HepG2 (cell line): Measurements from ENCODE around the gene INSRR. TPM values are rescaled to one million over a fixed set of nuclear protein-coding genes. Genes with fewer than 3 reads are reported as not detected.

Experiments used
- ATAC-seq: fragments of 200-7000 bp; cut with Tn5 transposase; 3 replicates; pipeline ENCODE4 v1.9.1; 2020; ENCODE audit warnings: mild to moderate bottlenecking, moderate library complexity
- BruUV-seq: library from RNA; stranded (reverse); fragments of 400-500 nt; replicated peaks from 2 replicates; lab custom pipeline; 2021; lab: Mats Ljungman, UMichigan
- CTCF ChIA-PET: fragments of 300-600 bp; formaldehyde crosslinking; extraction: SDS; loops from one replicate; lab custom pipeline; 2021; ENCODE audit warnings: low total read pairs, inconsistent platforms, low intra/inter-chr PET ratio; lab: Yijun Ruan, JAX
- POLR2A ChIA-PET: fragments of 350-600 bp; sonication (Branson Sonifier 250); formaldehyde crosslinking; loops from one replicate; lab custom pipeline; 2020; ENCODE audit warnings: antibody characterized with exemption, inconsistent platforms; lab: Yijun Ruan, JAX
- DNase-seq: peaks from one replicate; pipeline ENCODE4 v3.0.0-alpha.2; 2015; ENCODE audit warnings: low spot score
- FAIRE-seq: peaks from 3 replicates; lab custom pipeline; 2011; peaks lifted over from hg19 to GRCh38; lab: Jason Lieb, UNC
- H2AFZ ChIP-seq: one replicate; pipeline ENCODE4 v1.6.1; 2011; ENCODE audit warnings: low read length, inconsistent platforms
- H3K27ac ChIP-seq: fragments of 300-600 bp; 3 replicates; pipeline ENCODE4 v1.8.0; 2011; ENCODE audit warnings: mixed run types, mild to moderate bottlenecking, mixed read lengths, low read length, inconsistent platforms; ENCODE audit not compliant: insufficient read depth; ENCODE audit errors: extremely low read length
- H3K27me3 ChIP-seq, 2 experiments: fragments of 200-600 bp in 1 of 2; 2 replicates in 1 of 2; 3 replicates in 1 of 2; pipeline versions ENCODE4 v1.6.0 to v1.8.0; 2011; ENCODE audit warnings: low read length in 2 of 2, mild to moderate bottlenecking in 2 of 2, moderate library complexity in 2 of 2, inconsistent platforms in 1 of 2; ENCODE audit not compliant: insufficient read depth in 2 of 2, control insufficient read depth in 1 of 2
- H3K36me3 ChIP-seq, 2 experiments: fragments of 200-600 bp in 1 of 2; replicated peaks in 1 of 2; 2 replicates in 1 of 2; 3 replicates in 1 of 2; pipeline versions ENCODE4 v1.5.1 to v1.8.0; 2011; ENCODE audit warnings: low read length in 2 of 2, inconsistent platforms in 1 of 2; ENCODE audit not compliant: insufficient read depth in 2 of 2, control insufficient read depth in 1 of 2
- H3K4me1 ChIP-seq: 2 replicates; pipeline ENCODE4 v1.5.1; 2012; ENCODE audit warnings: low read length, inconsistent platforms; ENCODE audit not compliant: insufficient read depth
- H3K4me2 ChIP-seq: 2 replicates; pipeline ENCODE4 v1.6.0; 2011; ENCODE audit warnings: low read depth, low read length, inconsistent platforms
- H3K4me3 ChIP-seq, 3 experiments: fragments of 200-600 bp in 1 of 3; sonication (generic), shearing (Covaris generic) in 1 of 3; replicated peaks in 1 of 3; 2 replicates each; pipeline ENCODE4 v1.5.1; 2011 to 2016; ENCODE audit warnings: low read length in 3 of 3, inconsistent platforms in 2 of 3, low read depth in 2 of 3, mild to moderate bottlenecking in 2 of 3, control low read depth in 1 of 3, mixed read lengths in 1 of 3; ENCODE audit not compliant: insufficient read depth in 1 of 3
- H3K79me2 ChIP-seq: one replicate; pipeline ENCODE4 v1.6.1; 2011; ENCODE audit warnings: low read length, inconsistent platforms; ENCODE audit not compliant: insufficient read depth
- H3K9ac ChIP-seq: 2 replicates; pipeline ENCODE4 v1.6.0; 2011; ENCODE audit warnings: mild to moderate bottlenecking, low read depth, low read length, inconsistent platforms; ENCODE audit not compliant: insufficient read depth
- H3K9me3 ChIP-seq: 2 replicates; pipeline ENCODE4 v1.5.1; 2012; ENCODE audit warnings: mild to moderate bottlenecking, low read length
- H4K20me1 ChIP-seq: 2 replicates; pipeline ENCODE4 v1.6.0; 2011; ENCODE audit warnings: inconsistent platforms, mild to moderate bottlenecking, low read length, moderate library complexity; ENCODE audit not compliant: insufficient read depth
- CBFB ChIP-seq: sonication (generic); formaldehyde crosslinking; IDR thresholded peaks from 2 replicates; pipeline ENCODE4 v1.4.0; 2020; ENCODE audit warnings: missing genetic modification reagents
- CEBPG ChIP-seq: IDR thresholded peaks from 2 replicates; pipeline ENCODE4 v1.6.1; 2016
- E2F2 ChIP-seq: sonication (generic); formaldehyde crosslinking; IDR thresholded peaks from 2 replicates; pipeline ENCODE4 v1.4.0; 2020; ENCODE audit warnings: missing genetic modification reagents, borderline replicate concordance
- FOXA3 ChIP-seq: IDR thresholded peaks from 2 replicates; pipeline ENCODE4 v1.6.1; 2016; ENCODE audit warnings: missing genetic modification reagents, missing compliant biosample characterization
- GABPB1 ChIP-seq: IDR thresholded peaks from 2 replicates; pipeline ENCODE4 v1.6.1; 2016; ENCODE audit warnings: mild to moderate bottlenecking, missing genetic modification reagents, moderate library complexity, missing compliant biosample characterization
- HNF1B ChIP-seq: sonication (generic); formaldehyde crosslinking; IDR thresholded peaks from 2 replicates; pipeline ENCODE4 v1.5.1; 2020; ENCODE audit warnings: mild to moderate bottlenecking, moderate library complexity, missing genetic modification reagents
- KLF16 ChIP-seq, 2 experiments: sonication (generic) in 1 of 2; formaldehyde crosslinking in 1 of 2; IDR thresholded peaks; 2 replicates each; pipeline versions ENCODE4 v1.6.1 to v1.8.0; 2016 to 2023; ENCODE audit warnings: missing genetic modification reagents in 2 of 2, missing compliant biosample characterization in 1 of 2
- TSC22D2 ChIP-seq: sonication (generic); formaldehyde crosslinking; IDR thresholded peaks from 2 replicates; pipeline ENCODE4 v1.5.1; 2020; ENCODE audit warnings: missing genetic modification reagents, mild to moderate bottlenecking, borderline replicate concordance
- ZBTB20 ChIP-seq: sonication (generic); formaldehyde crosslinking; IDR thresholded peaks from 2 replicates; pipeline ENCODE4 v1.8.1; 2023; ENCODE audit warnings: missing genetic modification reagents, low read depth, mild to moderate bottlenecking, borderline replicate concordance
- ZBTB49 ChIP-seq: sonication (generic); formaldehyde crosslinking; IDR thresholded peaks from 2 replicates; pipeline ENCODE4 v1.4.0; 2020; ENCODE audit warnings: missing genetic modification reagents, borderline replicate concordance
- ZFYVE20 ChIP-seq: sonication (generic); formaldehyde crosslinking; IDR thresholded peaks from 2 replicates; pipeline ENCODE4 v1.8.0; 2023; ENCODE audit warnings: low read depth, mild to moderate bottlenecking, moderate library complexity, missing genetic modification reagents, borderline replicate concordance
- ZNF30 ChIP-seq: sonication (generic); formaldehyde crosslinking; IDR thresholded peaks from 2 replicates; pipeline ENCODE4 v1.5.0; 2020; ENCODE audit warnings: mild to moderate bottlenecking, missing genetic modification reagents
- ZNF530 ChIP-seq: sonication (generic); formaldehyde crosslinking; IDR thresholded peaks from 2 replicates; pipeline ENCODE4 v1.5.0; 2020; ENCODE audit warnings: low read depth, mild to moderate bottlenecking, missing genetic modification reagents
- ZNF550 ChIP-seq: sonication (generic); formaldehyde crosslinking; IDR thresholded peaks from 2 replicates; pipeline ENCODE4 v1.4.0; 2020; ENCODE audit warnings: mild to moderate bottlenecking, missing genetic modification reagents, borderline replicate concordance
- ZNF557 ChIP-seq: sonication (generic); formaldehyde crosslinking; IDR thresholded peaks from 2 replicates; pipeline ENCODE4 v1.4.0; 2020; ENCODE audit warnings: missing genetic modification reagents
- ZNF563 ChIP-seq: sonication (generic); formaldehyde crosslinking; IDR thresholded peaks from 2 replicates; pipeline ENCODE4 v1.8.0; 2022; ENCODE audit warnings: mild to moderate bottlenecking, moderate library complexity, missing genetic modification reagents
- ZNF598 ChIP-seq: sonication (generic); formaldehyde crosslinking; IDR thresholded peaks from 2 replicates; pipeline ENCODE4 v1.5.1; 2020; ENCODE audit warnings: mild to moderate bottlenecking, missing genetic modification reagents, borderline replicate concordance
- WGBS: methylation state at CpG from one replicate; pipeline ENCODE4 v1.1.6; 2017; ENCODE audit warnings: low lambda C conversion rate; 5-methylcytosine and 5-hydroxymethylcytosine counted together
- in situ Hi-C: cut with HindIII; loops from 2 replicates; pipeline ENCODE4 v1.10.0; 2017; ENCODE audit warnings: low pct_unique_long_range_greater_than_20kb; ENCODE audit not compliant: extremely low pct_ligation_motif_present
- intact Hi-C: fragments of 100-400 bp; cut with micrococcal nuclease; formaldehyde crosslinking; loops from one replicate; pipeline ENCODE4 v1.10.0; 2022; ENCODE audit not compliant: unreplicated experiment
- polyA plus RNA-seq, 8 experiments: library from polyadenylated mRNA; depleted of rRNA in 3 of 8; stranded (reverse) in 7 of 8; unstranded in 1 of 8; fragments of >200 nt; fragmentation: Illumina TruSeq in 4 of 8; extraction: Trizol in 4 of 8; gene quantifications; 2 replicates each; pipeline versions ENCODE4 v1.2.1 to v1.2.3, GENCODE V29; 2011 to 2016; ENCODE audit warnings: low read depth in 4 of 8, missing spikeins in 1 of 8, mixed read lengths in 1 of 8; ENCODE audit not compliant: insufficient read depth in 1 of 8
- total RNA-seq, 5 experiments: library from RNA; depleted of rRNA; stranded (reverse); fragments of >200 nt; fragmentation: Illumina TruSeq; extraction: Trizol; gene quantifications; 2 replicates each; pipeline ENCODE4 v1.2.3, GENCODE V29; 2016; ENCODE audit warnings: low read depth in 1 of 5

The INSRR gene
- total and polyA plus RNA-seq, 2 of the 13 experiments (the other 11 are each of a cell fraction or from before 2014, with no cell fraction given) = not detected

DNA sequence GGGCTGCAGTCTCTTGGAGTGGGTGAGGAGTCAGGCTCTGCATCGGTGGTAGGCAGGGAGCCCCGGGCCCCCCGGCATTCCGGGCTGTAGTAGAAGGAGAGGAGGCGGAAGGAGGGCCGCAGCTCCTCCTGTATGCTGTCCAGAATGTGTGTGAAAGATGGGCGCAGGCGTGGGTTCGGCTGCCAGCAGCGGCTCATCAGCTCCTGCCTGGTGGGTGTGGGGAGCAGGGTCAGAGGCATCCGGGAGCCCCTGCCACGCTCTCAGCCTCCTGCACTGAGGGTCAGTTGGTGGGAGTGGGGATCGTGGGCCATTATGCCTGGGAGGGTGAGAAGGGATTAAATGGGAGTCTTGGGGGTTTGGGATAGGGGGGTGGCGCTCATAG, 18.0 kb downstream of the INSRR start:
- FAIRE-seq (no peak), DNase-seq (no peak)
- CTCF ChIA-PET = no interaction called here
- H4K20me1 ChIP-seq = 0 out of 2 replicates have a peak, but pooled peaks cover 5% of the 10 kb centered on the region
- H3K4me2 ChIP-seq = no peak overlapping the region
- POLR2A ChIA-PET = interaction anchor here (0.7 kb wide), 1 partner anchor 113 kb away, joined by 3 read pairs; the partner anchor contains the start of genes ISG20L2 and METTL25B
- H3K9ac ChIP-seq = no peak overlapping the region
- no peaks in the 10 kb centered on the region for H3K9me3 ChIP-seq
- no TSS peak for BruUV-seq
- no peak for TF ChIP-seq TSC22D2
- no peak for TF ChIP-seq HNF1B (CRISPR knock-in tag)
- no peak for TF ChIP-seq ZNF530 (CRISPR knock-in tag)
- TF ChIP-seq CBFB (CRISPR knock-in tag) = no peak
- no peak for TF ChIP-seq E2F2 (CRISPR knock-in tag)
- TF ChIP-seq ZNF563 = no peak
- TF ChIP-seq FOXA3 = no peak
- no peak for TF ChIP-seq ZNF557 (CRISPR knock-in tag)
- TF ChIP-seq ZNF598 (CRISPR knock-in tag) = no peak
- no peak for TF ChIP-seq ZNF30
- TF ChIP-seq ZNF550 (CRISPR knock-in tag) = no peak
- no peak for TF ChIP-seq ZFYVE20 (CRISPR knock-in tag)
- TF ChIP-seq GABPB1 (CRISPR knock-in tag) = no peak
- no peak for TF ChIP-seq KLF16 (CRISPR knock-in tag; IDR thresholded peaks at IDR 0.05)
- no peak for TF ChIP-seq ZBTB20
- no peak for TF ChIP-seq ZBTB49 (CRISPR knock-in tag)
- TF ChIP-seq CEBPG = no peak
- TF ChIP-seq, all 625 proteins: peak for 0
- Histone ChIP-seq H2AFZ (no peak overlapping the region), H3K36me3 (no peaks in the 10 kb centered on the region), H3K27me3 (peaks cover 1 to 49% of the 10 kb centered on the region in 2 experiments; a peak in 3 of 5 replicates), H3K27ac (no peak overlapping the region), H3K79me2 (no peaks in the 10 kb centered on the region), H3K4me3 (no peak overlapping the region), H3K4me1 (no peaks in the 10 kb centered on the region)
- intact Hi-C loops (no loop called here), in situ Hi-C loops (no loop called here)
- 14% methylated on average over 13 of the region's 14 CpGs for WGBS
- ATAC-seq = no peak
